Breast epithelium (tissue), 3 donors: ENCODE measurements around the gene NOL4L.

Experiments
- CTCF ChIP-seq, 3 donors: fragments of 450-650 bp; IDR thresholded peaks; one replicate each; pipeline ENCODE4 v1.5.1; 2016 to 2017; ENCODE audit warnings: antibody characterized with exemption in 3 of 3, mild to moderate bottlenecking in 3 of 3, moderate library complexity in 3 of 3
- POLR2A ChIP-seq: fragments of 450-650 bp; IDR thresholded peaks from one replicate; pipeline ENCODE4 v1.6.1; 2016; ENCODE audit warnings: antibody characterized with exemption, mild to moderate bottlenecking, moderate library complexity
- POLR2AphosphoS5 ChIP-seq, 3 donors: sonication (generic); formaldehyde crosslinking; IDR thresholded peaks; one replicate each; pipeline ENCODE4 v1.6.1; 2017; ENCODE audit warnings: antibody characterized with exemption in 3 of 3

- TF ChIP-seq POLR2A (no peak), POLR2AphosphoS5 (IDR thresholded peaks at IDR 0.05) (no peak), CTCF (IDR thresholded peaks at IDR 0.05) (no peak)
These were observed 37.7 kb upstream of the NOL4L start for GRCh38 chr20:32622585-32623468.
